ENCODE measurements around the gene CSE1L. TPM values are rescaled to one million over a fixed set of nuclear protein-coding genes. Genes with fewer than 3 reads are reported as not detected.
A peak's percentile ranks its signal among the peaks of the same experiment; 100 is the strongest.
"Not testable (repeated sequence)": the region's sequence is repeated elsewhere in the genome, so short reads cannot be mapped to it uniquely, and the experiment has no call there.

Gene CSE1L
- 173 TPM for total RNA-seq

DNA sequence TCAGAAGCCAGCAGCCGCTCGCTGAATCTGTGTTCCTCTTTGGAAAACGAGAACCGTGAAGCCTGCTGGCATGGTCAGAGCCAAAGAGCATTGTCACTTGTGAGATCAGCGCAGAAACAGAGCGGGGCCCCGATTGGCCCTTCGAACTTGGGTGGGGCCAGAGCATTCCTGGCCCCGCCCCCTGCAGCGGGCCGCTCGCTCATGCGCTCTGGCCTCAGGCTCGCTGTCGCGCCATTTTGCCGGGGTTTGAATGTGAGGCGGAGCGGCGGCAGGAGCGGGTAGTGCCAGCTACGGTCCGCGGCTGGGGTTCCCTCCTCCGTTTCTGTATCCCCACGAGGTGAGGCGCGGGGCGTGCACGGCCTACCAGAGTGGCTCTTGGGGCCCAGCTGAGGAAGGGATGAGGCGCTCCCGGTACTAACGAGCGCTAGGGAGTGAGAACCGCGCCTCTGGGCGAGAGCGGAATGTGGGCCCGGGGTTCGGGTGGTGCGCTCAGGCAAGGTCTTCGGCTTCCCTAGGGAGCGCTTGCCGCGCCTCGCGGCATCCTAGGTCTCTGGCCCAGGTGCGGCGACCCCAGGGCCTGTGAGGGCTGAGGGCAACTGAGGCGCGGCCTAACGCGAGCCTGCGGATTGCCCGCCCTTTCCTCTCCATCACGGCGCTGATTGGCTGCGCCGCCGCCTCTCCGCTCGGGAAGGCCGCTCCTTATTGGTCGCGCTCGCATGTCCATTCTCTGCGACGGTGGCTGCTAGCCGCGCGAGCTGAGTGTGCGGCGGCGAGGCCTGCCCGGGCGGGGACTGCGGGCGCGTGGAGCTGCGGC is at the start of gene CSE1L:
Gene CSE1L, plus strand, starts transcription at position 226 of the 814 bp plus-strand sequence. CDS start 12,152 bp downstream, outside the sequence.
- DNase-seq = peak; percentile 93

DNA sequence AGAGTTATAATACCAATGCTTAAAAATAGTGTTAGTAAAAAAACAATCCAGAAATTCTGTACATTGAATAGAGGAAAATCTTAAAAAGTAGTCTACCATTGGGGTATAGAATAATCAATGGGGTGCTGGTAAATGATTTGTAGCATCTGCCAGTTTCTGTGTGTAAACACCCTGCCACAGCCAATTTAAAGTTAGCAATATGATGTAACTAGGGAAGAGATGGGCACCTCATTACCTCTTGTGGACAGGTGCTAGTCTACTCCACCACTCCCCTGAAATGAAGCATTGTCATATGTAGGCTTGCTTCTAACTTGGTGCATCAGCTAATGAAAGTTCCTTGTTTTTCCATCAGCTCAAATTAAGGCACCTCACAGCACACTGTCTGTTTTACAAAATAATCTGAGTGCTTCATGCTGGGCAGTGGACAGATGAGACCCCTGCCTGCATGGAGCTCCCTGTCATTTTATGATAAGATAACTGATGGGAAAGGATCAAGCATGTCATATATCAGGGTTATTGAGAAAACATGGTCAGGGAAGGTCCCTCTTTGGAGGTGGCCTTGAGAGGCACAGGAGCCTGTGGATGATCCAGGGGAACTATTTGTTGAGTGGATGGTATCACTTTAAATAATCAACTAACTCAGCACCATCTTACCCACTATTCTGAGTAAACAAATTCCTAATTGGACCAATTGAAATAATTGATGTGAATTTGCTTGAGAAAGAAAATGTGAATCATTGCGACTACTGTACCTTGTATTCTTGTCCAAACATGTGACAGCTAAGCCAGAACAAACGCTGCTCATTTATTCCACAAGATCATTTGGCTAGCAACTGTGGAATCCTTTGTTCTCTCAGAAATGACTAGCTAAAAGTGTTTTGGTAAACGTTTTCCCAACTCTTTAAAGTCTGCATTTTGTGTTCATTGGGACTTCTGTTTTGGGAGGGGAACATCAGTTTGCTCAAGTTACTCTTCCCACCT is 45.9 kb upstream of the CSE1L start:
- no peak for DNase-seq

DNA sequence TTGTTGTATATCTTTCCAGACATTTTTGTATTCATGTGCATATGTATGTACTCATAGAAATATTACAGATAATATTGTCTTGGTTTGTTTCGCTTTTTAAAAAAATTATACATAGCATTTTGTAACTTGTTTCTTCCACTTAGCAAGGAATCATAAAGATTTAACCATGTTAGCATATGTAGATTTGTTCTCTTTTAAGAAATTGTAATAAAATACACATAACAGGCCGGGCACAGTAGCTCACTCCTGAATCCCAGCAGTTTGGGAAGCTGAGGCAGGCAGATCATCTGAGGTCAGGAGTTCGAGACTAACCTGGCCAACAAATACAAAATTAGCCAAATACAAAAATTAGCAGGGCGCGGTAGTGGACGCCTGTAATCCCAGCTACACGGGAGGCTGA is 44.4 kb upstream of the CSE1L start:
- DNase-seq = no peak

GRCh38 chr20:49006446-49006980 is 39.6 kb upstream of the CSE1L start:
- DNase-seq = no peak

- no peak for DNase-seq
Measured at GRCh38 chr20:49009899-49010631, 36.0 kb upstream of the CSE1L start.

DNA sequence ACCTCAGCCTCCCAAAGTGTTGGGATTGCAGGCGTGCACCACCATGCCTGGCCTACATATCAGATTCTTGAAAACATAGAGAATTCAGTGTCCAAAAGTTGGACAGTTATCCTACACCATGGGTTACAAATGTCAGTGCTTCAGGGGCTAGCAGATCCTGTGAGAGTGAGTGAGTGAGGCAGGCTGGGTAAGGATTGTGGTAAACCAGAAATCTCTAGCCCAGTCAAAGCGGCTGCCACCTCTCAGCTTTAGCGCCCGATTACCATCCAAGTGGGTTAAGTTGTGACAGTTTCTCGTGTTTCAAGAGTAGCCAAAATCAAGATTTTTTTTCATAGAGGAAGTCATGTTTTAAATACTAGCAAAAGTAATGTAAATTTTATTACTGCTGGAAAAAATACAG is 21.9 kb upstream of the CSE1L start:
- no peak for DNase-seq

- DNase-seq = not testable (repeated sequence)
Measured at GRCh38 chr20:49028177-49028576, 17.9 kb upstream of the CSE1L start.

GRCh38 chr20:49028684-49029083 is 17.4 kb upstream of the CSE1L start:
- DNase-seq = no peak

DNA sequence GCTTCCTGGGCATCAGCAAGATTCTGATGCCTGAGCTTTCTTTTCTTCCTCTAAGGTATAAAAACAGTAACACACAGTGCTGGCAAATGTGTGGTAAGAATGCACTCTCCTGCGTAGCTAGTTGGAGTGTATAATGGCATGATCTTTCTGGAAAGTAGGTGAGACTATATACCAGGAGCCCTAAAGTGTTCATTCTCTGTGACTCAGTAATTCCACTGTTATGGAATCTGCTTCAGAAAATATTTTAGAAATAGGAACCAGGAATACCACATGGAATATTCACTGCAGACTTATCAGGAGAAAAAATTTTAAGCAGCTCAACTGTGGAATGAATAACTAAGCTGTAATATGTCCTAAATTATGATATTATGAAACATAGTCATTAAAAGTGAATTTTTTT is 16.9 kb upstream of the CSE1L start:
- DNase-seq = no peak

DNA sequence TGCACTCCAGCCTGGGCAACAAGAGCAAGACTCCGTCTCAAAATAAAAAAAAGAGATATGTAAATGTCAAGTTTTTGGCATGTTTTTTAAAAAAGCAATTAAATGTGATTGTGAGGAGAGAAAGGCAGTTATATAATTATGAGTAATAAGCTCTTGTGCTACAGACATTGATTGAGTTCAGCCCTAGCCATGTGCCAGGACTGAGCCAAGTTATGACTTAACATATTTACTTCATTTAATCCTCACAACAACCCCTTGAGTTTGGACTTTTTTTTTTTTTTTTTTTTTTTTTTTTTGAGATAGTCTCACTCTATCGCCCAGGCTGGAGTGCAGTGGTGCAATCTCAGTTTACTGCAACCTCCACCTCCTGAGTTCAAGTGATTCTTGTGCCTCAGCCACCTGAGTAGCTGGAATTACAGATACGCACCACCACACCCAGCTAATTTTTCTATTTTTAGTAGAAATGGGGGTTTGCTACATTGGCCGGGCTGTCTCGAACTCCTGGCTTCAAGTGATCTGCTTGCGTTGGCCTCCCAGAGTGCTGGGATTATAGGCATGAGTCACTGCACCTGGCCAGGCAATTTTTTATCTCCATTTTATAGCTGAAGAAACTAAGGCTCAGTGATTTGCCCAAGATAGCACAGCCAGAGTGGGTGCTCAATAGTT is 15.0 kb upstream of the CSE1L start:
- no peak for DNase-seq

GRCh38 chr20:49032455-49032854 is 13.7 kb upstream of the CSE1L start:
- no peak for DNase-seq

- no peak for DNase-seq
Measured at GRCh38 chr20:49034070-49034732, 11.9 kb upstream of the CSE1L start.

GRCh38 chr20:49037962-49038387 is 8.1 kb upstream of the CSE1L start:
- DNase-seq = no peak

- DNase-seq = no peak
Measured at GRCh38 chr20:49039854-49040253, 6.3 kb upstream of the CSE1L start.

GRCh38 chr20:49043000-49043399 is 3.1 kb upstream of the CSE1L start:
- DNase-seq = no peak

GRCh38 chr20:49045440-49046086 is 549 bp upstream of the CSE1L start:
- DNase-seq = no peak

- DNase-seq = no peak
Measured at GRCh38 chr20:49052334-49052733, 6.2 kb downstream of the CSE1L start.

DNA sequence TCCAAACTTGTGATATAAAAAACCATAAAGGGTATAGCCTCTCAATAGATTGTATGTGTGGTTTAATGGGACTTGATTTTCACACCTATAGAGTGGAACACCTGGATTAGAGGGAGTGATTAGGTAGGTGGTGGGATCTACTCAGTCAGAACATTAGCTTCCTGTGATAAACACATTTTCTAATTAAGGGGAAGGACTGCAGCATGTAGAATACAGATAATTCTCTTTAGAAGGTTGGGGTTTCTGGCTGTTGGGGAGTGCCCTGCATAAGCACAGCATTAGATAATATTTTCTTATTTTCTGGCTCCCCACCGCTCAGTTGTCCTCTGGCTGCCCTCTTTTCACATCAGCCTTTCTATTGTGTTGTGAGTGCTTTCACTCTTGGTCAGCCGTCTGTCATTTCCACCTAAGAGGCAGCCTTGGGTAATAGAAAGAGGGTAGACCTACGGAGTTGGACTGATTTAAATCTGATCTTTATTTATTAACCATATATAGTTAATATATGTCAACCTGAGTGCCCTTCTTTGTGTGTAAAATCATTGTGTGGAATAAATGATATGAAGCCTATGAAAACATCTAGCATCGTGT is 8.0 kb downstream of the CSE1L start:
- DNase-seq = no peak

- no peak for DNase-seq
Measured at GRCh38 chr20:49063279-49063678, 17.2 kb downstream of the CSE1L start.

- DNase-seq = no peak
Measured at GRCh38 chr20:49074521-49074920, 28.4 kb downstream of the CSE1L start.
